Mononuclear cell (primary cell): ENCODE results near the gene RHEB. TPM values are rescaled to one million over a fixed set of nuclear protein-coding genes. Genes with fewer than 3 reads are reported as not detected.

ENCODE experiments used
- H3K27me3 ChIP-seq: 2 replicates; pipeline ENCODE4 v1.6.0; 2011; ENCODE audit warnings: low read length, control low read depth; ENCODE audit not compliant: insufficient read depth
- H3K4me1 ChIP-seq: 2 replicates; pipeline ENCODE4 v1.5.1; 2011; ENCODE audit warnings: mild to moderate bottlenecking, low read length, control low read depth; ENCODE audit not compliant: insufficient read depth
- H3K4me3 ChIP-seq: 2 replicates; pipeline ENCODE4 v1.5.1; 2011; ENCODE audit warnings: mild to moderate bottlenecking, low read length, moderate library complexity
- H3K9me3 ChIP-seq: 2 replicates; pipeline ENCODE4 v1.5.1; 2011; ENCODE audit warnings: low read depth, mild to moderate bottlenecking, control low read depth, low read length
- total RNA-seq: library from RNA; depleted of rRNA; stranded (reverse); fragments of >200 nt; gene quantifications from one replicate; pipeline ENCODE4 v1.2.3, GENCODE V29; 2012

RHEB gene
- total RNA-seq, 1 donor = 51.0 TPM

DNA sequence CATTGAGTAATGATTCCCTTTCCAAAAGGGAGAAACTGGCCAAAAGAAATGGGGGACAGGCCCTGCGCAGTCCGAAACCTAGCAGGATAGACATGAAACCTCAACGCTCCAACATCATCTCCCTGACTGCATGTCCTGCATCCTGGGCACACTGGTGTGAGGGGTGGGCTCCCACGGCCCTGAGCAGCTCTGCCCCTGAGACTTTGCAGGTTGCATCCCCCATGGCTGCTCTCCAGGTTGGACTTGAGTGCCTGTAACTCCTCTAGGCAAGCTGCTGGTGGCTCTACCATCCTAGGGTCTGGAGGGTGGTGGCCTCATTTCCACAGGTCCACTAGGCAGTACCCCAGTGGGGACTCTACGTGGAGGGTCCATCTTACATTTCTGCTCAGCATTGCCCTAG lies 63.4 kb downstream of the RHEB start:
- Histone ChIP-seq H3K4me1 (no peaks in the 10 kb centered on the region), H3K4me3 (no peak overlapping the region), H3K9me3 (no peaks in the 10 kb centered on the region), H3K27me3 (no peaks in the 10 kb centered on the region)

DNA sequence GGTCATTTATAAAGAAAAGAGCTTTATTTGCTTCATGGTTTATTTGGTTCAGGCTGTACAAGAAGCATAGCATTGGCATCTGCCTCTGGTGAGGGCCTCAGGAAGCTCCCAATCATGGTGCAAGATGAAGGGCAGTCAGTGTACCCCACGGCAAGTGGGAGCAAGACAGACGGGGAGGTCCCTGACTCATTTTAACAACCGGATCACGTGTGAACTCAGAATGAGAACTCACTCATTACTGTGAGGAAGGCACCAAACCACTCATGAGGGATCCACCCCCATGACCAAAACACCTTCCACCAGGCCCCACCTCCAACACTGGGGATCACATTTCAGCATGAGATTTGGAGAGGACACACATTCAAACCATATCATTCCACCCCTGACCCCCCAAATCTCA lies 64.0 kb downstream of the RHEB start:
- Histone ChIP-seq H3K4me1 (no peaks in the 10 kb centered on the region), H3K4me3 (no peak overlapping the region), H3K9me3 (no peaks in the 10 kb centered on the region), H3K27me3 (no peaks in the 10 kb centered on the region)

DNA sequence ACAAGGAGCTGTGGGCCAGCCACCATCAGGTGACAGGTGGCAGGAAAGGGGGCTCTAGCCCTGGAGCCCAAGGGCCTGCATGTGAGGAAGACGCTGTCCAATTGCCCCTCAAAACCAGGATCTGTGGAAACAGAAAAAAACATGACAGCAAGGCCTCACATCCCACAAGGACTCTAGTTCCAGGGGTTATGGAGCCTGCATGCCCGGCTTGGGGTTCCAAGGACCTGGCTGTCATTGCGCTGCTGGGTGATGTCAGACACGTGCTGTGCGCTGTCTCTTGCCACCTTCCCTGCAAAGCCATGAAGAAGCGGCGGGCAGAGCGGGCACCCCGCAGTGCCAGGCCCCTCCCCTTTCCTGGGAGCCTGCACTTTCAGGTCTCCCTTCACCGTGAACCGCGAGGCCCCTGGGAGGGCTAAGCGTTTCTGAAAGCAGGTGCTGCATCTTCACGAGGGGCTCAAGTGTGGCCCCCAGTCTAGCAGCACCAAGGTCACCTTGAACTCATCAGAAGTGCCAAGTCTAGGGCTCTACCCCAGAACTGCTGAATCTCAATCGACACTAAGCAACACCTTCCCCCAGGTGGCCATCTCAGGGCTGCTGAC lies 64.7 kb downstream of the RHEB start:
- no peaks in the 10 kb centered on the region for H3K27me3 ChIP-seq
- no peaks in the 10 kb centered on the region for H3K9me3 ChIP-seq
- no peak overlapping the region for H3K4me3 ChIP-seq
- H3K4me1 ChIP-seq = no peaks in the 10 kb centered on the region

- H3K4me1 ChIP-seq = no peaks in the 10 kb centered on the region
- no peak overlapping the region for H3K4me3 ChIP-seq
- H3K9me3 ChIP-seq = no peaks in the 10 kb centered on the region
- H3K27me3 ChIP-seq = no peaks in the 10 kb centered on the region
These were observed 65.4 kb downstream of the RHEB start for GRCh38 chr7:151454305-151454704.

DNA sequence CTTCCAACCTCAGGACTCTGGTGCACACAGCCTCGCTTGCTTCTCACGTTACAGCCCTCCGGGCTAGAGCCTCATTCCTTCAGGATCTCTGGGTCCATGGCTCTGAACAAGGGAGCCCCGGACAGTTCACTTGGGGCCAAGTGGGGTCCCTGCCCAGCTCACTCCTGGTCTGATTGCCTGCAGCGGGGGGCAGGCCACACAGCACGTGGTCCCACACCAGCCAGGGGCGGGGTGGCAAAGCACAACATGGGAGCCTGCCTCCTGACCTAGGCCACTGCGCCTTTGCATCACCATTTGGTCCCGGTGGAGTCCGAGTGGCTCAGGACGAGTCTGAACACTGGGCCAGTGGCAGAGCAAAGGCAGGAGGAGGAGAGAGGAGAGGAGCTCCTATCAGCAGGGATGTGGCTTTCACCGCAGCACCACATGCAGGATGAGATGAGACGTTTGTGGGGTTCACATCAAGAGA lies 66.3 kb downstream of the RHEB start:
- Histone ChIP-seq H3K4me3 (no peak overlapping the region), H3K27me3 (no peaks in the 10 kb centered on the region), H3K9me3 (no peaks in the 10 kb centered on the region), H3K4me1 (no peaks in the 10 kb centered on the region)

DNA sequence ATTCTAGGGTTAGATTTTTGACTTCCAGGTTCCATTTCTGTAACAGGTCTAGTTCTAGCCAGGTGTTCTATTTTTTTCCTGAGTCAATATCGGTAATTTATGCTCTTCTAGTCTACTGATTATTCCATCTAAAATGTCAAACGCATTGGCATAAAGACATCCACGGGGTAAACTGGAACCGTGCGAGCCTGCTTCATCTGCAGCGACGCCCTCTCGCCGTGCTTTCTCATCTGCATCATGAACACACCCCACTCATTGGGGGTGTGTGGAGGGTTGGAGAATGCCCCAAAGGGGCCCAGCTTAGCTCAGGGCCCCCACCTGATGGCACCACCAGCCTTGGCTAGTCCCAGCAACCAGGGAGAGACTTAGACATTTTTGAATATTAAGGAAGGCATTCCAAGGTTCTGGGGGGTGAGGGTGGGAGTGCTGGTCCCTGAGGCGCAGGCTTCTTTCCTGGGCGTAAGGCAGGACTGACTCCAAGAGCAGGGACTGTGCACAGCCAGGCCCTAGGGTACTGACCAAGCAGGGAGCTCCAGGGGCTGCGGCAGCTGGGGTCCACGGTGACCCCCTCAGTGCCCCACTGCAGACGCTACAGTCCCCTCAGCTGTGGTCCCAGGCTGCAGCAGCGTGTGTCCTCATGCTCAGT lies 66.9 kb downstream of the RHEB start:
- Histone ChIP-seq H3K4me1 (peaks cover 5% of the 10 kb centered on the region), H3K9me3 (no peaks in the 10 kb centered on the region), H3K4me3 (no peak overlapping the region), H3K27me3 (no peaks in the 10 kb centered on the region)

DNA sequence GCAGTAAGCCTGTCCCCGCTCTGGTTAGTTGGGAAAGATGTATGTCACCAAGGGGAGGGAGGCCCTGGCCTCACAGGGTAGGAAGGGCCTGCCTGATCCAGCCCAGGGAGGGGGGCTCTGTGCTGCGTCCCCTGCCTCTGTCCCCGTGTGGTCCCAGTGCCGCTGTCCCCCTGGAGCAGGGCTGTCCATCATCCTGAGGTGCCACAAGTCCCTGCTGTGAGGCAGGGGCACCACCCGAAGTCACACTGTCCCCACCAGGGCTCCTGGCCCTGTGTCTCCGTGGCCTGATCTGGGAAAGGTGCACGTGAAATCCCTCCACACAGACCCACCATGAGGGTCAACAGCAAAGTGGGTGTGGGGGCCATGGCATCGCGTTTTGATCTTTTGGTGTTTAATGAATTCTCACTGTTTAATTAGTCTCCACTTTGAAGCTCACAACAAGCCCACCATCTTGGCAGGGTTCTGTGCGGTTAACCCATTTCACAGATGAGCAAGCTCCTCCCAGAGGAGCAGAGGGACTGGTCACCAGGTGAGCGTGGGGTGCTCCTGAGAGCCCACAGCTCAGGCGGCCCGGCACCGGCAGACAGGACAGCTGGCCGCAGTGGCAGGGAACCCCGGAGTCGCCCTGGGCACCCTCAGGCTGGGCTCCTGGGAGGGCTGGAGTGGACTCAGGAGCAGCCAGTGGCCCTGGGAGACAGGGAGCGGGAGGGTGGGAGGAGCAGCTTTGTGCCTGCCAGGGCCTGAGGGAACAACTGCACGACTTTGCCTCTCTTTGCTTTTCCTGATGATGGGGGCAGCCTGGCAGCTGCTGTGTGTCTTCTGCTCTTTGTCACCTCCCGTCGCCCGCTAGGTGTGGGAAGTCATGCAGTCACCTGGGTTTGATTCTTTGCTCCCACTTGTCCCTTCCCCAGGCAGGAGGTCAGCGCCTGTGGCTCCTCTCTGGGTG lies 67.8 kb downstream of the RHEB start:
- no peak overlapping the region for H3K4me3 ChIP-seq
- peaks cover 6% of the 10 kb centered on the region for H3K4me1 ChIP-seq
- H3K9me3 ChIP-seq = no peaks in the 10 kb centered on the region
- H3K27me3 ChIP-seq = no peaks in the 10 kb centered on the region

- no peaks in the 10 kb centered on the region for H3K9me3 ChIP-seq
- no peaks in the 10 kb centered on the region for H3K27me3 ChIP-seq
- no peak overlapping the region for H3K4me3 ChIP-seq
- H3K4me1 ChIP-seq = peaks cover 6% of the 10 kb centered on the region
These were observed 68.5 kb downstream of the RHEB start for GRCh38 chr7:151451156-151451555.

- H3K4me1 ChIP-seq = peaks cover 6% of the 10 kb centered on the region
These were observed 69.7 kb downstream of the RHEB start for GRCh38 chr7:151449990-151450389.

DNA sequence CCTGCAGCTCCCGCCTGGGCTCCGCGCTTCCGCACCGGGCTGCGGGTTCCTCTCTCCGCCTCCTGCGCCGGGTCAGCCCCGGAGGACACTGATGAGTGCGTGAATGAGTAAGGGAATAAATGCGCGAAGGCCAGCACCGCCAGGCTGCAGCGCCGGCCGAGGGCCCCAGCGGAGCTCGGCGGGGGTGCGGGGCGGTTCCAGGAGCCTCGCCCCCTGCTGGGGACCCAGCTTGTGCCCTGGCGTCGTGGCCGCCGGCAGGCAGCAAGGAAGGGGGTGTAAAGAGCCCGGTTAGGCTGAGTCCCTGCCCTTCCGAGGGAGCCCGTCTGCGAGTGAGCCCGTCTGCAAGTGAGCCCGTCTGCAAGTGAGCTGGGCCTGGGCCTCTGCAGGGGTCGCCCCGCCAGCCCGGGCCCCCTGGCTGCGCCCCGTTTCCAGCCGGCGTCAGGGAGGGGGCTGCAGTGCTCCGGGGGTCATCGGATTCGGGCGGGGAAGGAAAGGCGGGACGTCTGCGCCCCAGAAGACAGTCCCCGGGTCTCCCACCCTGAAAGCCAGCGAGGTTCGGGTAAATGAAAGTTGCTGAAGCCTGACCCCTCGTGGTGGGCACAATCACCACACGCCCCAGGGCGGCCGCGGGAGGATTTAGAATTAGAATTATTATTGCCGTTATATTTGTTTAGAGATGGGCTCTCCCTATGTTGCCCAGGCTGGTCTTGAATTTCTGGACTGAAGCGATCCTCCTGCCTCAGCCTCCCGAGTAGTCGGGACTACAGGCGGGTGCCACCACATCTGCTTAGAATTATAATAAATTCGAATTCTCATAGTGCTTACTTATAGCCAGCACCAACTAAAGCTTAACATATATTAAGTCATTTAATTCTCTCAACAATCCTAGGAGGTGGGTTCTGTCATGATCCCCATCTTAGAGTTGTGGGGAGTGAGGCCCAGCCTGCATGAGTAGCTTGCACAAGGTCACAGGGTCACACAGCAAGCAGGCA lies 71.1 kb downstream of the RHEB start:
- Histone ChIP-seq H3K9me3 (no peaks in the 10 kb centered on the region), H3K4me1 (peaks cover 6% of the 10 kb centered on the region), H3K4me3 (peak overlapping the region; percentile 37), H3K27me3 (no peaks in the 10 kb centered on the region)

More at GRCh38 chr7:151449990-151450389, 69.7 kb downstream of the RHEB start:
- no peak overlapping the region for H3K4me3 ChIP-seq
- H3K9me3 ChIP-seq = no peaks in the 10 kb centered on the region
- H3K27me3 ChIP-seq = no peaks in the 10 kb centered on the region

DNA sequence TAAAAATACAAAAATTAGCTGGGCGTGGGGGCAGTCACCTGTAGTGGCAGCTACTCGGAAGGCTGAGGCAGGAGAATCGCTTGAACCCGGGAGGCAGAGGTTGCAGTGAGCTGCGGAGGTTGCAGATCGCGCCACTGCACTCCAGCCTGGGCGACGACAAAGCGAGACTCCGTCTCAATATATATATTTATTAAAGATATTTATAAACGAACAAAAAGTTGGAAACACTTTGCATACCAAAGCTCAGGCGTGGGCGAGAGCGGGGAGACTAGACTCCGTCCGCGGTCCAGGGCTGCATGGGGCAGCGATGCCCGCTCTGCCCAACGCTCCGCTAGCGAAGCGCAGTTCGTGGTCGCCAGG lies 71.8 kb downstream of the RHEB start:
- H3K27me3 ChIP-seq = no peaks in the 10 kb centered on the region
- H3K4me3 ChIP-seq = peak overlapping the region; percentile 37
- no peaks in the 10 kb centered on the region for H3K9me3 ChIP-seq
- peaks cover 6% of the 10 kb centered on the region for H3K4me1 ChIP-seq

DNA sequence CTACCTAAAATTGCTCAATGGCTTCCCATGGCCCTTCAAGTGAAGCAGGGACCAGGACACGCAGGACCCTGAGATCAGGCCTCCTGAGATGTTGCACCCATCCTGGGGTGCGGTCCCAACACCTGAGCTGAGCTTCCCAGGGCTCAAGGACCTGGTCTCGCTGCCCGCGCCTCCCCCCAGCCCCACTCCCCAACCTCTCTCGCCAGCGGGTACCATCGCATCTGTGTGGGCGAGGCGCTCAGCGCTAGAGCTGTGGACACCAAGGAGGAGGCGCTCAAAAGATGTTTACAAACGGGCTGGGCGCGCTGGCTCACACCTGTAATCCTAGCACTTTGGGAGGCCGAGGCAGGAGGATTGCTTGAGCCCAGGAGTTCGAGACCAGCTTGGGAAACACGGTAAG lies 72.4 kb downstream of the RHEB start:
- H3K4me1 ChIP-seq = peaks cover 6% of the 10 kb centered on the region
- H3K27me3 ChIP-seq = no peaks in the 10 kb centered on the region
- H3K4me3 ChIP-seq = no peak overlapping the region
- no peaks in the 10 kb centered on the region for H3K9me3 ChIP-seq

DNA sequence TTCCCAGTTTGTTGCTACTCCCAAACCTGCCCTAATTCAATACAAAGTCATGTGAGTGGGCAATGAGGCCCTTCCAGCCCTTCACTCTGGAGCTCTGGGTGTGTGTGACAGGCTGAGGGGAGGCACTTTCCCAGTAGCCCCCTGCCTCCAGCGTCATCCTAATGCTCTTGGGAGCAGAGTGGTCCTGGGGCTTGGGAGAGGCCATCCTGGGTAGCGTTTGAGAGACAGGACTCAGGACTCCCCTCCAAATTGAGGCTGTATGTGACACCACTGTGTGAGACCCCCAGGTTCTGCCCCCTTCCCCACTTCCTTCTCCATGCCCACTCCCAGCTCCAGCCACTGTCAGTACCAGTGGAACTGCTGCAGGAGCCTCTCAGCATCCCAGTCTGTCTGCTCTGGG lies 73.3 kb downstream of the RHEB start:
- Histone ChIP-seq H3K4me1 (peaks cover 11% of the 10 kb centered on the region), H3K9me3 (no peaks in the 10 kb centered on the region), H3K27me3 (no peaks in the 10 kb centered on the region), H3K4me3 (no peak overlapping the region)

- Histone ChIP-seq H3K27me3 (no peaks in the 10 kb centered on the region), H3K4me3 (no peak overlapping the region), H3K4me1 (peaks cover 27% of the 10 kb centered on the region), H3K9me3 (no peaks in the 10 kb centered on the region)
These were observed 75.1 kb downstream of the RHEB start for GRCh38 chr7:151444632-151445031.
